Glutamatergic neuron (in vitro differentiated cells): Measurements from ENCODE around the gene B3GALNT1. TPM values are rescaled to one million over a fixed set of nuclear protein-coding genes. Genes with fewer than 3 reads are reported as not detected.

Source experiments
- DNase-seq: peaks from one replicate; pipeline ENCODE4 v3.0.0; 2022
- H3K27ac Mint-ChIP-seq: one replicate; pipeline ENCODE4 v1.8.0; 2020; ENCODE audit warnings: mild to moderate bottlenecking, mixed read lengths, inconsistent platforms; ENCODE audit not compliant: unreplicated experiment
- H3K27me3 Mint-ChIP-seq: one replicate; pipeline ENCODE4 v1.8.0; 2020; ENCODE audit warnings: mild to moderate bottlenecking, moderate library complexity, mixed read lengths, inconsistent platforms; ENCODE audit not compliant: unreplicated experiment
- H3K36me3 Mint-ChIP-seq: one replicate; pipeline ENCODE4 v1.8.0; 2020; ENCODE audit warnings: mild to moderate bottlenecking, mixed read lengths, inconsistent platforms; ENCODE audit not compliant: unreplicated experiment
- H3K4me1 Mint-ChIP-seq: one replicate; pipeline ENCODE4 v1.8.0; 2020; ENCODE audit warnings: mild to moderate bottlenecking, low read depth, mixed read lengths, inconsistent platforms; ENCODE audit not compliant: unreplicated experiment
- H3K4me3 Mint-ChIP-seq: one replicate; pipeline ENCODE4 v1.8.0; 2020; ENCODE audit warnings: mild to moderate bottlenecking, mixed read lengths, inconsistent platforms; ENCODE audit not compliant: unreplicated experiment
- H3K9me3 Mint-ChIP-seq: one replicate; pipeline ENCODE4 v1.8.0; 2020; ENCODE audit warnings: mild to moderate bottlenecking, moderate library complexity, mixed read lengths, inconsistent platforms; ENCODE audit not compliant: unreplicated experiment
- total RNA-seq: library from RNA; stranded (reverse); fragmentation: NEBNext Ultra II Directional; extraction: Animal tissue kit (Norgen Biotek cat#: 25700); gene quantifications from one replicate; pipeline ENCODE4 v1.2.1, GENCODE V29; 2021; ENCODE audit not compliant: unreplicated experiment
- TF ChIP-seq, protein P1 (sequence below): fragments of 200-600 bp; sonication (generic); IDR thresholded peaks from one replicate; pipeline ENCODE4 v1.5.0; 2021; ENCODE audit not compliant: partially characterized antibody, unreplicated experiment

Gene B3GALNT1
- total RNA-seq, 1 donor from 2014 or later, result 2.6 TPM

DNA sequence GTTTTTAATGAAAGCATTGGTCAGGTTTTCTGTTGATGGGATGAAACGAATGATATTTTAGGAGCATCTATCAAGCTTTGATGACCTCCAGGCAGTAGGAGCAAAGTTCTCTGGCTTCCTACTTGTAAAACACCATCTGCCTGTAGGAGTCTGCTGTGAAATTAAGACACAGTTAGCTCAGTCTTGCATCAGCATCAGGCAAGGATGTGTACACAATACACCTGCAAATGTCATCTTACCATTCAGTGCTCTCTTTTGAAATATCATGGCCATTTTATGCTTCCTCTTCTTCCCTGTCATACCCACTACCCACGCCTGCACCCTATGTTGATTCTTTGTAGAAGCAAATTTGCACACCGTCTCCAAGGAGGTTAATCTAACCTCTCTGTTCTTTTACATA lies 38.2 kb downstream of the B3GALNT1 start:
- Mint-ChIP-seq H3K27ac (no peak overlapping the region), H3K27me3 (peaks cover 4% of the 10 kb centered on the region), H3K36me3 (peaks cover 10% of the 10 kb centered on the region), H3K9me3 (peaks cover 2% of the 10 kb centered on the region), H3K4me1 (peaks cover 36% of the 10 kb centered on the region), H3K4me3 (no peak overlapping the region)
- DNase-seq, result no peak
- TF ChIP-seq, protein P1, sequence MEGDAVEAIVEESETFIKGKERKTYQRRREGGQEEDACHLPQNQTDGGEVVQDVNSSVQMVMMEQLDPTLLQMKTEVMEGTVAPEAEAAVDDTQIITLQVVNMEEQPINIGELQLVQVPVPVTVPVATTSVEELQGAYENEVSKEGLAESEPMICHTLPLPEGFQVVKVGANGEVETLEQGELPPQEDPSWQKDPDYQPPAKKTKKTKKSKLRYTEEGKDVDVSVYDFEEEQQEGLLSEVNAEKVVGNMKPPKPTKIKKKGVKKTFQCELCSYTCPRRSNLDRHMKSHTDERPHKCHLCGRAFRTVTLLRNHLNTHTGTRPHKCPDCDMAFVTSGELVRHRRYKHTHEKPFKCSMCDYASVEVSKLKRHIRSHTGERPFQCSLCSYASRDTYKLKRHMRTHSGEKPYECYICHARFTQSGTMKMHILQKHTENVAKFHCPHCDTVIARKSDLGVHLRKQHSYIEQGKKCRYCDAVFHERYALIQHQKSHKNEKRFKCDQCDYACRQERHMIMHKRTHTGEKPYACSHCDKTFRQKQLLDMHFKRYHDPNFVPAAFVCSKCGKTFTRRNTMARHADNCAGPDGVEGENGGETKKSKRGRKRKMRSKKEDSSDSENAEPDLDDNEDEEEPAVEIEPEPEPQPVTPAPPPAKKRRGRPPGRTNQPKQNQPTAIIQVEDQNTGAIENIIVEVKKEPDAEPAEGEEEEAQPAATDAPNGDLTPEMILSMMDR, result no peak

DNA sequence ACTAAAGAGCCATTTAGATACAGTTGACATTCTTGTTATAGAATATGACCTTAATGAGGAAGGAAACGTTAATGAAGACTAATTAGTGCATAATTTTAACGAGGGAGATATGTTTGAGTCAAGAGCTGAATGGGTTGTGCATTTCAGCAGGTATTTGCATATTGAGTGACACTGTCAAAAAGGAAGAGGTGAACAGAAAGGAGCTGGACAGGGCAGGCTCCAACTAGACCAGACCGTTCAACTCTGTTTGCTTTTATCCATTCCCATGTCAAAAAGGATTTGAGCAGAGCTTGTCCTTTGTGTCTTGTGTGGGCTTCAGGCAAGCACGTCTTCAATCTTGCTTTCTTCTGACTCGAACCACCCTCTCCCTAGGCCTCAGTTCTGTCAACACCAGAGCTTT lies 40.7 kb downstream of the B3GALNT1 start:
- Mint-ChIP-seq H3K36me3 (peaks cover 10% of the 10 kb centered on the region), H3K4me1 (peaks cover 14% of the 10 kb centered on the region), H3K27ac (no peak overlapping the region), H3K27me3 (peaks cover 4% of the 10 kb centered on the region), H3K9me3 (peaks cover 2% of the 10 kb centered on the region), H3K4me3 (no peak overlapping the region)
- DNase-seq, result no peak
- TF ChIP-seq, protein P1, result no peak

DNA sequence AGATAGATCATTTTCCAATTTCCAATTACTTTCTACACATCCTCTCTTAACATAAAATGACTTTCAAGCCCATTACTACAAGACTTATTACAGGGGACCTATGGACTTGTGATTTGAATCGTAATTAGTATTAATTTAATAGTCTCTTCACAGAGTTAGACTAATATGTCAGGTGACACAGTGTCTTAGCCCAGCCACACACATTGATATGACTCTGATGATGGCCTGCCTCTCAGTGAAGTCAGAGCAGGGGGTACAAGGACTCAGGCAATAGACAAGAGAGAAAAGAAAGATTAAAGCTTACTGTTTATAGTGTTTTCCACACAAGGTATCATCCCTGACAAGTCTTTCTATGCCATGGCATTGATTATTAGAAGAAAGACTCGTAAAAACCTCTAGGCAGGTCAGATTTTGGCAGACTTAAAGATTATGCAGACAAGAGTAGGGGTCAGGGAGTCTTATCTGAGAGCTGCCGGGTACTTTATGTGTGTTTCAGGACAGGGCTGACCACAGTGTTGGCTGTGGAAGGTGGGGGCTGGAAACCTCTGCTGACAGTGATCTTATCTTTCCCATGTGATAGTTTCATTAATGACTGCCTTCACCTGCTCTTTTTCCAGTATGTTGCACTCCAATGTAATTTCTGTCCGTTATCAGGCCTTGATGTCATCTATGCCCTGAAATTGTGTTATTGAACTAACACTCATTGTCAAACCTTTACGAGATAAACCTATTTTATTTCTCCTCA lies 50.1 kb downstream of the B3GALNT1 start:
- Mint-ChIP-seq H3K27me3 (no peaks in the 10 kb centered on the region), H3K4me3 (no peak overlapping the region), H3K4me1 (no peaks in the 10 kb centered on the region), H3K27ac (no peak overlapping the region), H3K9me3 (no peaks in the 10 kb centered on the region), H3K36me3 (no peaks in the 10 kb centered on the region)
- TF ChIP-seq, protein P1, result no peak
- no peak for DNase-seq

DNA sequence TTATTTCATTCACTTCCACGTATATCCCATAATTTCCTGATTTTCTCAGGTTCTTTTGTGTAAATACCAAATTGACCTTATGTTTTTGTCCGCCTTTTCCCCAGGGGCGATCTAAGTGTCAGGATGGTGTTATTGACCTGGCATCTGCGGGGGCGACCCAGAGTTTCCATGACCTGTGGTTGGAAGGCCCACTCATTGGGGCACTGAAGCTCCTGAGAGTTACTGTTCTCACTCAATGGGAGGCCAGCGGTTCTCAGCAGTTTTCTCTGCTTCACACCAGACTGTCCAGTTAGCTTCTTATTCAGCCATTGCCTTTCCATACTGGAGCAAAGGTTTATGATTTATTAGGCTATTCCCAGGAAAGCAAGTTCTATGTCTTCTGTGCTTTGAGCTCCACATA lies 53.3 kb downstream of the B3GALNT1 start:
- Mint-ChIP-seq H3K9me3 (peaks cover 1% of the 10 kb centered on the region), H3K36me3 (no peaks in the 10 kb centered on the region), H3K4me3 (no peak overlapping the region), H3K4me1 (peaks cover 4% of the 10 kb centered on the region), H3K27ac (no peak overlapping the region), H3K27me3 (no peaks in the 10 kb centered on the region)
- DNase-seq, result no peak
- TF ChIP-seq, protein P1, result no peak

DNA sequence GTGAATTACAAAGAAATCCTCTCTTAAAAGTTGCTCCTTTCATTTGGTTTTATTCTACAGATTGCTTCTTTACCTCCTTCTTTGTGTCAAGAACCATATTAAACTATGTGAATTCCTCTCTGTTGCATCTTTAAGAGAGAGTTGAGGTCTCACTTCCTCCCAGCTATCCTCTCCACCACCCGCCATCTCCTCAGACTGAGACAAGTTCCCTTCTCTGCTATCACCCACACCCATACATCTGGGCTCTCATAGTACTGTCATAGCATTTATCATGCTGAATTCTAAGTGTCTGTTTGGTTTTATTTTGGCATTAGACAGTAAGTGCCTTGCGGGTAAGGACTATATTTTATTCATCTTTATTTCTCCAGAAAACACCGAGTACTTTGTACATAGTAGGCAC lies 54.2 kb downstream of the B3GALNT1 start:
- H3K9me3 Mint-ChIP-seq, result peaks cover 1% of the 10 kb centered on the region
- no peak for DNase-seq
- H3K27me3 Mint-ChIP-seq, result no peaks in the 10 kb centered on the region
- H3K4me3 Mint-ChIP-seq, result no peak overlapping the region
- TF ChIP-seq, protein P1, result no peak
- no peak overlapping the region for H3K27ac Mint-ChIP-seq
- H3K4me1 Mint-ChIP-seq, result peaks cover 4% of the 10 kb centered on the region
- H3K36me3 Mint-ChIP-seq, result no peaks in the 10 kb centered on the region
